COLO668 (cell line): Measurements from ENCODE around the gene ADK.
"Not testable (repeated sequence)": the region's sequence is repeated elsewhere in the genome, so short reads cannot be mapped to it uniquely, and the experiment has no call there.

Source experiments
- DNase-seq: peaks from one replicate; lab custom pipeline; 2025; ENCODE audit not compliant: unreplicated experiment; lab: John Stamatoyannopoulos, UW

ADK gene

GRCh38 chr10:74474022-74474713 is 323.1 kb downstream of the ADK start:
- no peak for DNase-seq

- not testable (repeated sequence) for DNase-seq
Observed at GRCh38 chr10:74476162-74476706, 325.2 kb downstream of the ADK start.

GRCh38 chr10:74480778-74481177 is 329.8 kb downstream of the ADK start:
- no peak for DNase-seq

GRCh38 chr10:74483356-74483755 is 332.3 kb downstream of the ADK start:
- no peak for DNase-seq

GRCh38 chr10:74485283-74485682 is 334.3 kb downstream of the ADK start:
- DNase-seq: no peak

- no peak for DNase-seq
Observed at GRCh38 chr10:74486659-74487058, 335.6 kb downstream of the ADK start.

GRCh38 chr10:74488907-74489306 is 337.9 kb downstream of the ADK start:
- no peak for DNase-seq

- DNase-seq: no peak
Observed at GRCh38 chr10:74490551-74490950, 339.5 kb downstream of the ADK start.

- no peak for DNase-seq
Observed at GRCh38 chr10:74491014-74491413, 340.0 kb downstream of the ADK start.

- DNase-seq: not testable (repeated sequence)
Observed at GRCh38 chr10:74496276-74496675, 345.3 kb downstream of the ADK start.

GRCh38 chr10:74498664-74499063 is 347.6 kb downstream of the ADK start:
- DNase-seq: not testable (repeated sequence)

- no peak for DNase-seq
Observed at GRCh38 chr10:74500026-74500704, 349.1 kb downstream of the ADK start.

GRCh38 chr10:74500816-74501215 is 349.8 kb downstream of the ADK start:
- DNase-seq: no peak

- DNase-seq: no peak
Observed at GRCh38 chr10:74502963-74503608, 352.1 kb downstream of the ADK start.

GRCh38 chr10:74507951-74508350 is 356.9 kb downstream of the ADK start:
- no peak for DNase-seq

- DNase-seq: no peak
Observed at GRCh38 chr10:74510594-74510993, 359.6 kb downstream of the ADK start.

GRCh38 chr10:74511051-74511450 is 360.0 kb downstream of the ADK start:
- no peak for DNase-seq

GRCh38 chr10:74514322-74514721 is 363.3 kb downstream of the ADK start:
- no peak for DNase-seq

GRCh38 chr10:74518061-74518460 is 367.0 kb downstream of the ADK start:
- DNase-seq: no peak

- DNase-seq: no peak
Observed at GRCh38 chr10:74521526-74521925, 370.5 kb downstream of the ADK start.

GRCh38 chr10:74523199-74523598 is 372.2 kb downstream of the ADK start:
- DNase-seq: no peak

GRCh38 chr10:74525885-74526284 is 374.9 kb downstream of the ADK start:
- no peak for DNase-seq
